RWPE1 (cell line): ENCODE results near the gene AAGAB.
A peak's percentile ranks its signal among the peaks of the same experiment; 100 is the strongest.

ENCODE experiments used
- CTCF ChIA-PET: fragments of 350-600 bp; sonication (Branson Sonifier 250); formaldehyde crosslinking; extraction: SDS; loops from one replicate; lab custom pipeline; 2021; lab: Yijun Ruan, JAX
- POLR2A ChIA-PET: fragments of 400-600 bp; formaldehyde crosslinking; extraction: SDS; loops from one replicate; lab custom pipeline; 2020; ENCODE audit warnings: antibody characterized with exemption; ENCODE audit not compliant: low non-redundant PET; lab: Yijun Ruan, JAX
- DNase-seq: peaks from one replicate; pipeline ENCODE4 v3.0.0; 2012; ENCODE audit warnings: low spot score
- H3K27ac ChIP-seq: fragments of 450-650 bp; 2 replicates; pipeline ENCODE4 v1.5.1; 2017
- TF ChIP-seq, protein P1 (sequence below): fragments of 450-650 bp; conservative IDR thresholded peaks from 2 replicates; pipeline ENCODE4 v1.5.1; 2017; ENCODE audit warnings: low read depth, mild to moderate bottlenecking

AAGAB gene

DNA sequence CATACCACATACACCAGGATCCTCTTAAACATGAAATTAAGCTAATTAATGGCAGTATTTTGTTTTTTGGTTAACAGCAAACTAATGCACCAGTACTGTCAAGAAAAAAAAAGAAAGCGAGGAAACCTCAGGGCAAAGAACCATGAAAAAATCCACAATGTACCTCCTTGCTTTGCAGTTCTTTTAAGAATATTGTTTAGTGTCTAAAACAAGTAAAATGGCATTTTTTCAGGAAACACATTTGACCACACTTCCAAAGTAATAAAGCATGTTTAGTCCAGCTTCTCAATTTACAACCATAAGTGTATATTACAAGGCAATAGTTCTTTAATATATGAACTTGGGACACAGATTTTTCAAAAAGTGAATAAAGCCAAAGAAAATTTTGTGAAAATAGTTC is 26.6 kb downstream of the AAGAB start:
- CTCF ChIA-PET, result no interaction called here
- TF ChIP-seq, protein P1, sequence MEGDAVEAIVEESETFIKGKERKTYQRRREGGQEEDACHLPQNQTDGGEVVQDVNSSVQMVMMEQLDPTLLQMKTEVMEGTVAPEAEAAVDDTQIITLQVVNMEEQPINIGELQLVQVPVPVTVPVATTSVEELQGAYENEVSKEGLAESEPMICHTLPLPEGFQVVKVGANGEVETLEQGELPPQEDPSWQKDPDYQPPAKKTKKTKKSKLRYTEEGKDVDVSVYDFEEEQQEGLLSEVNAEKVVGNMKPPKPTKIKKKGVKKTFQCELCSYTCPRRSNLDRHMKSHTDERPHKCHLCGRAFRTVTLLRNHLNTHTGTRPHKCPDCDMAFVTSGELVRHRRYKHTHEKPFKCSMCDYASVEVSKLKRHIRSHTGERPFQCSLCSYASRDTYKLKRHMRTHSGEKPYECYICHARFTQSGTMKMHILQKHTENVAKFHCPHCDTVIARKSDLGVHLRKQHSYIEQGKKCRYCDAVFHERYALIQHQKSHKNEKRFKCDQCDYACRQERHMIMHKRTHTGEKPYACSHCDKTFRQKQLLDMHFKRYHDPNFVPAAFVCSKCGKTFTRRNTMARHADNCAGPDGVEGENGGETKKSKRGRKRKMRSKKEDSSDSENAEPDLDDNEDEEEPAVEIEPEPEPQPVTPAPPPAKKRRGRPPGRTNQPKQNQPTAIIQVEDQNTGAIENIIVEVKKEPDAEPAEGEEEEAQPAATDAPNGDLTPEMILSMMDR, result no peak
- no peak overlapping the region for H3K27ac ChIP-seq
- POLR2A ChIA-PET, result no interaction called here
- DNase-seq, result no peak

DNA sequence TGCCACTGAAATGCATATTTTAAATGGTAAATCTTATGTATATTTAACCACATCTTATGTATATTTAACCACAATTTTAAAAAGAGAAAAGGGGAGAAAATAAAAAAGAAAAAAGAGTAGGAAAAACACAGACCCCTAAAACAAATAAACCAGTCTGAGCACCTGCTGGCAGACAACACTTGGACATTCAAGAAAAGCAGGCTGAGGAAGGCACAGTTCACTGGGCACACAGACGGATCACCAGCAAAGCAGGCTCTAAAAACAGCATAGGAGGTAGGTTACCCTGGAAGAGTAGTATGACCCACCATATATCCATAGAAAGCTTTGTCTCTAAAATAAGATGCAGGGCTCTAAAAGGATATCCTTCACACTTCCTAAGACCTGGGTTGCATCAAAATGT is 27.0 kb downstream of the AAGAB start:
- POLR2A ChIA-PET, result no interaction called here
- CTCF ChIA-PET, result no interaction called here
- TF ChIP-seq, protein P1, result no peak

DNA sequence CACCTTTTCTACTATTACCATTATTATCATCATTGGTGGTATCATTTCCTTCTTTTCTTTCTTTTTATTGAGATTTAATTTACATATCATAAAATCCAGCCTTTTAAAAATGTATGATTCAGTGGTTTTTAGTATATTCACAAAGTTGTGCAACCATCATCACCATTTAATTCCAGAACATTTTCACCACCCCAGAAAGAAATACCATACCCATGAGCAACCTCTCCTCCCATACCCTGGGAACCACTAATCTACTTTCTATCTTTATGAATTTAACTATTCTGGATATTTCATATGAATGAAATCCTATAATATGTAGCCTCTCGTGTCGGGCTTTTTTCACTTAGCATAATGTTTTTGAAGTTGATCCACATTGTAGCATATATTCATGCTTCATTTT is 29.1 kb downstream of the AAGAB start:
- POLR2A ChIA-PET, result no interaction called here

More for the DNA sequence above, 27.0 kb downstream of the AAGAB start:
- no peak for DNase-seq
- no peak overlapping the region for H3K27ac ChIP-seq

DNA sequence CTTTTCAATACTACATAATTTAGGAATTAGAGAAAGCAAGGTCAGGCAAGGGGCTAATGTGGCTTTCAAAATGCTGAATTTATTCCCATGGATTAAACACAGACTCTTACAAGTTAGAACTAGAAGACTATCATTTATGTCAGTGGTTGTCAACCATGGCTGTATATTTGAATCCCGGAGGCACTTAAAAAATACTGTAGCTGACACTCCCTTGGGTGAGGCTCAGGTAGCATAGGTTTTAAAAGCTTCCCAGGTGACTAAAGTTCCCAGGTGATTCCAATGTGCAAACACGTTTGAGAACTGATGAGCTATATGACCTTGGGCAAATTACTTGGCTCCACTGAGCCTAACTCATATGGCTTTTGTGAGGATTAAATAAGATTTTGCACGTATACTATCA is 29.6 kb downstream of the AAGAB start:
- peak overlapping the region; percentile 76 for H3K27ac ChIP-seq
- ChIA-PET CTCF (interaction anchor here (0.7 kb wide), 1 partner anchor 15 kb away, joined by 3 read pairs; no protein-coding TSS in a partner anchor), POLR2A (no interaction called here)
- TF ChIP-seq, protein P1, result no peak
- DNase-seq, result peak; percentile 79

More for the DNA sequence above, 29.1 kb downstream of the AAGAB start:
- peak; percentile 59 for DNase-seq
- no peak overlapping the region for H3K27ac ChIP-seq
- CTCF ChIA-PET, result interaction anchor here (0.7 kb wide), 1 partner anchor 15 kb away, joined by 3 read pairs; no protein-coding TSS in a partner anchor
- TF ChIP-seq, protein P1, result no peak

DNA sequence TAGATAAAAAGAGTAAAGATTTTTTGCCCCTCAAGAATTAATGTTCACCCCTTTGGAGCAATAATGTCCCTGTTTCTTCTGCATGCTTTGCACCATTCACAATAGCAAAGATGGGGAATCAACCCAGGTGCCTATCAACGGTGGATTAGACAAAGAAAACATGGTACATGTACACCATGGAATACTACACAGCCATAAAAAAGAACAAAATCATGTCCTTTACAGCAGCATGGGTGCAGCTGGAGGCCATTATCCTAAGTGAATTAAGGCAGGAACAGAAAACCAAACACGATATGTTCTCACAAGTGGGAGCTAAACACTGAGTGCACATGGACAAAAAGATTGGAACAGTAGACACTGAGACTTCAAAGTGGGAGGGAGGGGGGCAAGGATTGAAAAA is 35.2 kb downstream of the AAGAB start:
- H3K27ac ChIP-seq, result no peak overlapping the region
- TF ChIP-seq, protein P1, result no peak
- ChIA-PET CTCF (no interaction called here), POLR2A (no interaction called here)
- DNase-seq, result no peak

DNA sequence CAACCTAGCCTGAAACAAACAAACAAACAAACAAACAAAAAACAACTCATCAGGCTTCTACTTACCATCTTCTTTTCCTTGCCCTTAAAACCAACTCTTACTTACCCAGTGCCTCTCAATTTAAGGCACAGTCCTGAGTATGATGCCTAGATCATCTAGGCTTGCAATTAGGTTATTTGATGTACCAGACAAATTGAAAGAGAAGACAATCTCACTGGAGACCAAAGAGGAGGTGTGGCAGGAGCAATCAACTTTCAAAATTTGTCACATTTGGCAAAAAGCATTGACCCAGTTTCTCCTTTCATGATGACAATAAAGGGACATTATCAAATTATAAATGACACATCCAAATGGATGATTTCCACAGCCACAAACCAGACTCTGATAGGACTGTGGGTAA is 36.0 kb downstream of the AAGAB start:
- ChIA-PET CTCF (no interaction called here), POLR2A (no interaction called here)
- DNase-seq, result no peak
- TF ChIP-seq, protein P1, result no peak
- H3K27ac ChIP-seq, result no peak overlapping the region

DNA sequence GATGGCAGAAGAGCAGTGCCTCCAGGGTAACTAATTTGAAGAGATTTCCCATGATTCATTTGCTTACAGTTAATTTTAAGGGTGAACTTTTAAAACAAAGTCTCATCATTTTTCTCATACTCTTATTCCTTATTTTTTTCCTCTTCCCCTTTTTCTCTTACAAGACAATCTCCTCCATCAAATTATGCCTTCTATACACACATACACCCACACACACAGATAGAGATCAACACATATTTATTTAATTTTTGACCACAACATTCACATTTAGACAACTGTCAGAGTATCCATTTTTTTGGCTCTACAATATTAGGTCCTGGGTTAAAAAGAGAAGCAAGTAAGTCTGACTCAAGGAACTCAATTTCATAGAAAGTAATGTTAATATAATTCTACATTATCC is 37.6 kb downstream of the AAGAB start:
- TF ChIP-seq, protein P1, result no peak
- POLR2A ChIA-PET, result interaction anchor here (0.7 kb wide), 1 partner anchor 396 kb away, joined by 7 read pairs; no protein-coding TSS in a partner anchor

More for the DNA sequence above, 37.6 kb downstream of the AAGAB start:
- no peak for DNase-seq
- CTCF ChIA-PET, result no interaction called here
- H3K27ac ChIP-seq, result no peak overlapping the region
